ENCODE data around the gene GLYATL3. TPM values are rescaled to one million over a fixed set of nuclear protein-coding genes. Genes with fewer than 3 reads are reported as not detected.

The GLYATL3 gene
- total RNA-seq, 2 experiments from 2014 or later: not detected

DNA sequence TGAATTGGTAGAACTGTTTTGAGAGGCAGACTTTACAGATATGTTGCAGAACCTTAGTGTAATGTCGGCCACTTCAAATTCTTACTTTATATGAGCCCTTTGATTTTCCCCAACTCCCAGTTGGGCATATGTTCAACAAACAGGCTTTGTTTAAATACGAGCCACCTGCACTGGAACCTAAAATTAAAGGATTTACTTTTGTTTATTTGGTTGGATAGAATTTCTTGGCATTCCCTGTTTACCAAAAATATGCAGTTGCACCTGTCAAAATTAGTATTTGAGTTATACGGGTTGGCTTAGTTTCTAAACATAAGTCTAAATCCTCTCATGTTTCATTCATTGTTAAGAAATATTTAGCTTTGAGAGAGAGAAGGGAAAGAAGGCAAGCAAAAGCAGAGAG lies 2.4 kb upstream of the GLYATL3 start:
- Mint-ChIP-seq H3K9me3 (no peaks in the 10 kb centered on the region), H3K4me3 (no peak overlapping the region), H3K4me1 (ENCODE audit: low read depth) (no peaks in the 10 kb centered on the region), H3K36me3 (ENCODE audit: low read depth) (peaks cover 3% of the 10 kb centered on the region), H3K27ac (no peak overlapping the region), H3K27me3 (no peaks in the 10 kb centered on the region)
- ChIA-PET CTCF (no interaction called here), POLR2A (no interaction called here)
- ATAC-seq (no peak), DNase-seq (no peak)
- TF ChIP-seq, protein P1, sequence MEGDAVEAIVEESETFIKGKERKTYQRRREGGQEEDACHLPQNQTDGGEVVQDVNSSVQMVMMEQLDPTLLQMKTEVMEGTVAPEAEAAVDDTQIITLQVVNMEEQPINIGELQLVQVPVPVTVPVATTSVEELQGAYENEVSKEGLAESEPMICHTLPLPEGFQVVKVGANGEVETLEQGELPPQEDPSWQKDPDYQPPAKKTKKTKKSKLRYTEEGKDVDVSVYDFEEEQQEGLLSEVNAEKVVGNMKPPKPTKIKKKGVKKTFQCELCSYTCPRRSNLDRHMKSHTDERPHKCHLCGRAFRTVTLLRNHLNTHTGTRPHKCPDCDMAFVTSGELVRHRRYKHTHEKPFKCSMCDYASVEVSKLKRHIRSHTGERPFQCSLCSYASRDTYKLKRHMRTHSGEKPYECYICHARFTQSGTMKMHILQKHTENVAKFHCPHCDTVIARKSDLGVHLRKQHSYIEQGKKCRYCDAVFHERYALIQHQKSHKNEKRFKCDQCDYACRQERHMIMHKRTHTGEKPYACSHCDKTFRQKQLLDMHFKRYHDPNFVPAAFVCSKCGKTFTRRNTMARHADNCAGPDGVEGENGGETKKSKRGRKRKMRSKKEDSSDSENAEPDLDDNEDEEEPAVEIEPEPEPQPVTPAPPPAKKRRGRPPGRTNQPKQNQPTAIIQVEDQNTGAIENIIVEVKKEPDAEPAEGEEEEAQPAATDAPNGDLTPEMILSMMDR (IDR thresholded peaks at IDR 0.05): no peak
- intact Hi-C loops (cut with micrococcal nuclease): no loop called here

DNA sequence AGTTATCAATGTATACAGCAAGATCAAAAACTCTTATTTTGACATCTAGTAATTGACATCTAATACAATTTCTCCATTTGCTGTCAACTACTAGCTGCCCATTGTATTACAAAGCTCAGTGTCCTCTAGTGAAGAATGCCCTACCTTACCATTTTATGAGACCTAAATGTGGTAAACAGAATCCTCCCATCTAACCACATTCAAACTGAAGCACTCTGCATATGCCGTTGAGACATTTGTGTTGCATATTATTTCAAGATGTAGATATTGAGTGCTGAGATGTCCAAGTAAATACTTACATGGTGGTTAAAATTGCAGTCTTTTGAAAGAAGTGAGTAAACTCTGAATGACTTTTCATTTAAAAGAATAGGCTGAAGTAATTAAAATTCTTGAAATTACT lies 597 bp upstream of the GLYATL3 start:
- TF ChIP-seq, protein P1 (IDR thresholded peaks at IDR 0.05): no peak
- Mint-ChIP-seq H3K27ac (no peak overlapping the region), H3K4me1 (ENCODE audit: low read depth) (no peaks in the 10 kb centered on the region), H3K4me3 (no peak overlapping the region), H3K36me3 (ENCODE audit: low read depth) (no peaks in the 10 kb centered on the region), H3K27me3 (peaks cover 4% of the 10 kb centered on the region), H3K9me3 (no peaks in the 10 kb centered on the region)
- ATAC-seq: no peak
- POLR2A ChIA-PET: no interaction called here
- intact Hi-C loops (cut with micrococcal nuclease): no loop called here
- DNase-seq: no peak
- CTCF ChIA-PET: no interaction called here

DNA sequence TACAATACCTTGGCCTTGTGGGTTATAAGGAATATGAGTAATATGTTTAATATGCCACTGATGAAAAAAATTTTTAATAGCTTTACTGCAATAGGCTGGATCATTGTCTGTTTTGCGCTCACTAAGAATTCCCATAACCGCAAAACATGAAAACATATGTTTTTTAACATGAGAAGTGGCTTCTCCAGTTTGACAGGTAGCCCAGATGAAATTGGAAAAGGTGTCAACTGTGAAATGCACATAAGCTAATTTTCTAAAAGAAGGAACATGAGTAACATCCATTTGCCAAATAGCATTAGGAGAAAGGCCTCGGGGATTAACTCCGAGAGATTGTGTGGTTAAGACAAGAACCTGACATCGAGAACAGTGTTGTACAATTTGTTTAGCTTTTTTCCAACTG lies 4.9 kb downstream of the GLYATL3 start:
- ChIA-PET CTCF (no interaction called here), POLR2A (no interaction called here)
- H3K27ac Mint-ChIP-seq: no peak overlapping the region
- no peak overlapping the region for H3K4me3 Mint-ChIP-seq
- H3K9me3 Mint-ChIP-seq: no peaks in the 10 kb centered on the region
- no peak for ATAC-seq
- H3K36me3 Mint-ChIP-seq (ENCODE audit: low read depth): no peaks in the 10 kb centered on the region
- DNase-seq: no peak
- TF ChIP-seq, protein P1 (IDR thresholded peaks at IDR 0.05): no peak
- H3K4me1 Mint-ChIP-seq (ENCODE audit: low read depth): no peaks in the 10 kb centered on the region
- intact Hi-C loops (cut with micrococcal nuclease): no loop called here
- peaks cover 13% of the 10 kb centered on the region for H3K27me3 Mint-ChIP-seq

DNA sequence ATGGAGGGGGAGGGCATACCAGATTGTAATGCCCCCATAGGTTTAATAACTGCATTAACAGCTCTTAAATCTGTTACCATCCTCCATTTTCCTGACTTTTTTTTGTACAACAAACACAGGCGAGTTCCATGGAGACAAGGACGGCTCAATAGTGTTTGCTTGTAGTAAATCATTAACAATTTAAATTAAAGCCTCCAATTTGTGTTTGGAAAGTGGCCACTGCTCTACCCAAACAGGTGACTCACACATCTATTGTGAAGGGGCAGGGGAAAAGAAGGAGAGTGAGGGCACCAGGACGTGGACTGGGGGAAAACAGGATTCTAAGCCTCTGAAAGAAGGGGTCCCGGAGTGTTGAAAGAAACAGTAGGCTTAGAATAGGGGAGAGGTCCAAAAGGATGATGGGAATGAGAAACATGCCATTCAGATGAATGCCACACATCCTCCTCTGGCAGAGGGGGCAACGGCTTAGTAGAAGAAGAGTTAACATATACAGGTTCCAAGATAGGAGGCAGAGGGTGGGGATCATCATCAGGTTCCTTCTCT lies 6.9 kb downstream of the GLYATL3 start:
- Mint-ChIP-seq H3K36me3 (ENCODE audit: low read depth) (no peaks in the 10 kb centered on the region), H3K9me3 (no peaks in the 10 kb centered on the region), H3K4me3 (no peak overlapping the region), H3K4me1 (ENCODE audit: low read depth) (no peaks in the 10 kb centered on the region), H3K27me3 (peaks cover 13% of the 10 kb centered on the region), H3K27ac (no peak overlapping the region)
- no peak for DNase-seq
- intact Hi-C loops (cut with micrococcal nuclease): no loop called here
- ChIA-PET POLR2A (no interaction called here), CTCF (interaction anchor here (1.5 kb wide), 1 partner anchor 97 kb away, joined by 4 read pairs; no protein-coding TSS in a partner anchor)
- TF ChIP-seq, protein P1 (IDR thresholded peaks at IDR 0.05): no peak
- ATAC-seq: no peak

DNA sequence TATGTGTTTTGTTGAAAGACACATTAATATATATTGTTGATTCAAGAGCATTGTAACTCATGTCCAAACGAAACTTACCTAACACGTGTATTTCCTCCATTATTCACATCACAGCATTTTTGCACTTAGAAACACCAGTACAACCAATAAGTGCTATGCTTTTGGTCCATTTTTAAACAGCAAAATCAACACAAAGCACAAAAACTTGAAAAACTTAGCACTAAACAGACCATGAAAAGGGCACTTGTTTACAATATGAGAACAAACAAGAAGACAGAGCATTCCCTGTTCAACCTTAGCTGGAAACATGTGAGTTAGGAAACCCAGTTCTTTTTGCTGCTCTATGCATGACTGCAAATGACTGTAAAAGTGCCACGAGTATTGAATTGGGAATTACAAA lies 9.6 kb downstream of the GLYATL3 start:
- ChIA-PET CTCF (no interaction called here), POLR2A (no interaction called here)
- H3K9me3 Mint-ChIP-seq: no peaks in the 10 kb centered on the region
- DNase-seq (no peak), ATAC-seq (no peak)
- intact Hi-C loops (cut with micrococcal nuclease): no loop called here
- TF ChIP-seq, protein P1 (IDR thresholded peaks at IDR 0.05): no peak
- peaks cover 12% of the 10 kb centered on the region for H3K27me3 Mint-ChIP-seq
- no peaks in the 10 kb centered on the region for H3K36me3 Mint-ChIP-seq (ENCODE audit: low read depth)
- no peak overlapping the region for H3K4me3 Mint-ChIP-seq
- H3K27ac Mint-ChIP-seq: no peak overlapping the region
- H3K4me1 Mint-ChIP-seq (ENCODE audit: low read depth): no peaks in the 10 kb centered on the region
